ENCODE data around the gene ATP6AP1.
A peak's percentile ranks its signal among the peaks of the same experiment; 100 is the strongest.

Gene ATP6AP1

GRCh38 chrX:154428176-154429171 is at the start of gene ATP6AP1:
Gene ATP6AP1, plus strand, starts transcription at chrX:154428677. Its CDS starts 16 bp downstream, at chrX:154428693.
- peak; percentile 76 for DNase-seq (ENCODE audit: low read depth)
- H3K4me3 ChIP-seq (ENCODE audit: low read depth, low read length), result peak within 1 kb of the TSS; percentile 77
- TF ChIP-seq, protein P1, sequence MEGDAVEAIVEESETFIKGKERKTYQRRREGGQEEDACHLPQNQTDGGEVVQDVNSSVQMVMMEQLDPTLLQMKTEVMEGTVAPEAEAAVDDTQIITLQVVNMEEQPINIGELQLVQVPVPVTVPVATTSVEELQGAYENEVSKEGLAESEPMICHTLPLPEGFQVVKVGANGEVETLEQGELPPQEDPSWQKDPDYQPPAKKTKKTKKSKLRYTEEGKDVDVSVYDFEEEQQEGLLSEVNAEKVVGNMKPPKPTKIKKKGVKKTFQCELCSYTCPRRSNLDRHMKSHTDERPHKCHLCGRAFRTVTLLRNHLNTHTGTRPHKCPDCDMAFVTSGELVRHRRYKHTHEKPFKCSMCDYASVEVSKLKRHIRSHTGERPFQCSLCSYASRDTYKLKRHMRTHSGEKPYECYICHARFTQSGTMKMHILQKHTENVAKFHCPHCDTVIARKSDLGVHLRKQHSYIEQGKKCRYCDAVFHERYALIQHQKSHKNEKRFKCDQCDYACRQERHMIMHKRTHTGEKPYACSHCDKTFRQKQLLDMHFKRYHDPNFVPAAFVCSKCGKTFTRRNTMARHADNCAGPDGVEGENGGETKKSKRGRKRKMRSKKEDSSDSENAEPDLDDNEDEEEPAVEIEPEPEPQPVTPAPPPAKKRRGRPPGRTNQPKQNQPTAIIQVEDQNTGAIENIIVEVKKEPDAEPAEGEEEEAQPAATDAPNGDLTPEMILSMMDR (IDR thresholded peaks at IDR 0.05; ENCODE audit: low read depth, low read length, missing control alignments), result no peak

DNA sequence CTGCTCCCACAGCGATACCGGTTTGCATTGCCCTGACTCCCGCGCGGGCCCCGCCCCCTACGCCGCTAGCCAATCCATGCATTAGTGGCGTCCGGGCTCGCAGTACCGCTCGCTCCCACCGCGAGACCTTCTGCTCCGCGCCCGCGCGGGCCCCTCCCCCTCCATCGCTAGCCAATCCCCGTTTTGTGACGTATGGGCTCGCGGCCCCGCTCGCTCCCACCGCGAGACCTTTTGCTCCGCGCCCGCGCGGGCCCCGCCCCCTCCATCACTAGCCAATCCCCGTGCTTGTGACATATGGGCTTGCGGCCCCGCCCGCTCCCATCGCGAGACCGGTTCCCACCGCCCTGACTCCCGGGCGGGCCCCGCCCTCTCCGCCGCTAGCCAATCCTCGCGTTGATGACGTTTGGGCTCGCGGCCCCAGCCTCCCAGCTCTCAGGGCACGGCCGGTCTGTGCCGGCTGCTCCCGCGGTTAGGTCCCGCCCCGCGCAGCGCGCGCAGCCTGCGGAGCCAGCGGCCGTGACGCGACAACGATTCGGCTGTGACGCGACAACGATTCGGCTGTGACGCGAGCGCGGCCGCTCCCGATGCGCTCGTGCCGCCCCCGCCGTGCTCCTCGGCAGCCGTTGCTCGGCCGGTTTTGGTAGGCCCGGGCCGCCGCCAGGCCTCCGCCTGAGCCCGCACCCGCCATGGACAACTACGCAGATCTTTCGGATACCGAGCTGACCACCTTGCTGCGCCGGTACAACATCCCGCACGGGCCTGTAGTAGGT is 49.5 kb upstream of the ATP6AP1 start, which contains the start of gene EMD:
TSS of gene EMD (plus strand) at position 497 of the 770 bp plus-strand sequence. CDS start at position 687, 190 bp downstream.
- TF ChIP-seq, protein P1 (IDR thresholded peaks at IDR 0.05; ENCODE audit: low read depth, low read length, missing control alignments), result no peak

DNA sequence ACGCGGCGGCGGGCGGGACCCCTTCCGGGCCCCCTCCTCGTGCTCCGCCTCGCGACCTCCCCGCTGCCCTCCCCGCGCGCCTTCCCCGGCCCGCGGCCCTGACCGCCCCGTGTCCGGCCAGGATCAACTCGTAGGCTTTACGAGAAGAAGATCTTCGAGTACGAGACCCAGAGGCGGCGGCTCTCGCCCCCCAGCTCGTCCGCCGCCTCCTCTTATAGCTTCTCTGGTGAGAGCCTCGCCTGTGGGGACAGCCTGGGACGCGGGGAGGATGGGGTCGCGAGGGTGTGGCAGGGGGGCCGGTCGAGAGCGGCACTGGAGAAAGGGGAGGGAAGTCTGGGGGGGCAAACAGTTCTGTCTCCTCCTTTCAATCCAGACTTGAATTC is 48.9 kb upstream of the ATP6AP1 start:
- DNase-seq (ENCODE audit: low read depth), result no peak
- peak overlapping the region; percentile 88 for H3K4me3 ChIP-seq (ENCODE audit: low read depth, low read length)
- TF ChIP-seq, protein P1 (IDR thresholded peaks at IDR 0.05; ENCODE audit: low read depth, low read length, missing control alignments), result no peak

More for the DNA sequence above, 49.5 kb upstream of the ATP6AP1 start, which contains the start of gene EMD:
- DNase-seq (ENCODE audit: low read depth), result peak; percentile 87
- H3K4me3 ChIP-seq (ENCODE audit: low read depth, low read length), result peak within 1 kb of the TSS; percentile 88

- DNase-seq (ENCODE audit: low read depth), result no peak
- H3K4me3 ChIP-seq (ENCODE audit: low read depth, low read length), result peak overlapping the region; percentile 88
- TF ChIP-seq, protein P1 (IDR thresholded peaks at IDR 0.05; ENCODE audit: low read depth, low read length, missing control alignments), result no peak
Observed at GRCh38 chrX:154380153-154380552, 48.3 kb upstream of the ATP6AP1 start.

DNA sequence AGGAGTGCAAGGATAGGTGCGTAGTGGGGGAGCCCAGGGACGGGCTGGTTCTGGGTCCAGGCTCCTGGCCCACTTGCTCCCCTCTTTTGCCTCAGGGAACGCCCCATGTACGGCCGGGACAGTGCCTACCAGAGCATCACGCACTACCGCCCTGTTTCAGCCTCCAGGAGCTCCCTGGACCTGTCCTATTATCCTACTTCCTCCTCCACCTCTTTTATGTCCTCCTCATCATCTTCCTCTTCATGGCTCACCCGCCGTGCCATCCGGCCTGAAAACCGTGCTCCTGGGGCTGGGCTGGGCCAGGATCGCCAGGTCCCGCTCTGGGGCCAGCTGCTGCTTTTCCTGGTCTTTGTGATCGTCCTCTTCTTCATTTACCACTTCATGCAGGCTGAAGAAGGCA is 47.7 kb upstream of the ATP6AP1 start:
- DNase-seq (ENCODE audit: low read depth), result no peak
- TF ChIP-seq, protein P1 (IDR thresholded peaks at IDR 0.05; ENCODE audit: low read depth, low read length, missing control alignments), result no peak
- peak overlapping the region; percentile 88 for H3K4me3 ChIP-seq (ENCODE audit: low read depth, low read length)

DNA sequence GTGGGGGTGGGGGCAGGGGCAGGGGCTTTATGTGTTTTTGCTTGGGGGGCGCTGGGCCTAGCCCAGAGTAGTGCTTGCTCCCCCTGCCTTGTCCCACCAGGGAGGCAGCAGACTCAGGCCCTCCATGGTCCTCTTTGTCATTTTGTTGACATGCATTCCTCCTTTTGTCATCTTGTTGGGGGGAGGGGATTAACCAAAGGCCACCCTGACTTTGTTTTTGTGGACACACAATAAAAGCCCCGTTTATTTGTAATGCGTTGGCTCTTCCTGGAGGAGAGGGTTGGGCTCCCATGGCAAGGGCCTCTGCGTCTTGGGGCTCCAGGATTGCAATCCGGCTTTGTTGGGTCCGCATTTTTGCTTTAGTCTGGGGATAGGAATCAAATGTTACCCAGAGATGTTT is 47.2 kb upstream of the ATP6AP1 start:
- TF ChIP-seq, protein P1 (IDR thresholded peaks at IDR 0.05; ENCODE audit: low read depth, low read length, missing control alignments), result no peak
- no peak for DNase-seq (ENCODE audit: low read depth)
- no peak overlapping the region for H3K4me3 ChIP-seq (ENCODE audit: low read depth, low read length)
